GM18505 (cell line): Measurements from ENCODE around the gene CD72.
A peak's percentile ranks its signal among the peaks of the same experiment; 100 is the strongest.
"Not testable (repeated sequence)": the region's sequence is repeated elsewhere in the genome, so short reads cannot be mapped to it uniquely, and the experiment has no call there.

Experiments
- ATAC-seq: cut with Tn5 transposase; IDR thresholded peaks from one replicate; pipeline ENCODE4 v1.9.1; 2021; ENCODE audit not compliant: unreplicated experiment
- POLR2A ChIP-seq: IDR thresholded peaks from 4 replicates; pipeline ENCODE4 v1.6.1; 2011; ENCODE audit warnings: borderline replicate concordance; ENCODE audit not compliant: insufficient read depth, insufficient read length; ENCODE audit errors: extremely low read depth

Gene CD72

DNA sequence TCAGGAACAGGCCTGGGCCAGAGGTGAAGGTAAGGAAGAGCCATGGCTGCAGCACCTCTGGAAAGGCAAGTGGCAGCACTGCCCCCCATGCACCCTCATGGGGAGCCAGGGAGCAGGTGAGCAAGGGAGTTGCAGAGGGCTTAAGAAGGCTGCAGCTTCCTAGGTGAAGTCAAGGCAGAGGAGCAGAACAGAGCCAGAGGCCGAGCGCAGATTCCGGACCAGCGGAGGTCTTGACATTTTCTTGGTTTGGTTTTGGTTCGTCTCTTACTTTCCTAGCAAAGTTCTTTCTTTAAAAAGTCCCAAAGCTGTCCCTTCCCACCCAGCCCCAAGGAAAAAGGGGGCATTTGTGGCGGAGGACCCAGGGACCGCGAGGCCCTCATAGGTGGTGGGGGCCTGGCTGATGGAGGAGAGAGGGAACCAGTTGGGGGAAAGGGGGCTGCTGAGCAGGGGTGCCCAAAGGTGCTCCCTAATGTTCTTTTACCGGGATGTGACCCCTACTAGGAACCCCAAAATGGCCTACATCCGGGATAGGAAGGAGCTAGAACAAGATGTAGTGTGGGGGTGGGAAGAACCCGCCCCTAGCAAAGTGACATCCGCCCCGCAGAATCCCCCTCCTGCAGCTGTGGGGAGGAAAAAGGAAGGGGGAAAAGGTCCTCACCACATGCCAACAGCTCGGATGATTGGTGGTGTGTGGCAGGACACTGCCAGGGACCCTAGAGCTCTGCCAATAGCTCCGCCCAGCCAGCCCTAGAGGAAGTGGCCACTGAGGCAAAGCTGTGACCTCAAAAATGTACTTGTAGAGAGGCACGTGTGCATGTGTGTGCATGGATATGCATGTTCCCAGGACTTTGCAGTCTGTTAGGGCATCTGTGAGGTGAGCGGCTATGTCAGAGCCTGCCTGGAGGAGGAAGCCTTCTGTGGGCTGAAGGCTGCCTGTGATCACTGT, 914 bp upstream of the CD72 start:
- peak; percentile 51 for TF ChIP-seq POLR2A

DNA sequence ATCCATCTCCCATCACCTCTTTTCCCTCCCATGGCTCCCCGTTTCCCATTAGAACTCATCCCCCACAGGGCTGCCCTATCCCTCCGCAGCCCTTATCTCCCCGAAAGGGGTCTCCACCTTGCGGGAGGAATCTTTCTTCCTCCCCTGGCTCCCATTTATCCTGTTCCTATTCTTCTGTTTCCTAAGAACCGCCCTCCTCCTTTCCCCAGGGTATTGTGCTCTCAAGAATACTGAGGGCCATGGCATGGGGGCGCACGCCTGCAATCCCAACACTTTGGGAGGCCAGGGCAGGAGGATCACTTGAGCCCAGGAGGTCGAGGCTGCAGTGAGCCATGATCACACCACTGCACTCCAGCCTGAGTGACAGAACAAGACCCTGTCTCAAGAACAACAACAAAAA, 665 bp downstream of the CD72 start:
- ATAC-seq: no peak
- TF ChIP-seq POLR2A: no peak

More for the DNA sequence above, 914 bp upstream of the CD72 start:
- peak; percentile 53 for ATAC-seq

DNA sequence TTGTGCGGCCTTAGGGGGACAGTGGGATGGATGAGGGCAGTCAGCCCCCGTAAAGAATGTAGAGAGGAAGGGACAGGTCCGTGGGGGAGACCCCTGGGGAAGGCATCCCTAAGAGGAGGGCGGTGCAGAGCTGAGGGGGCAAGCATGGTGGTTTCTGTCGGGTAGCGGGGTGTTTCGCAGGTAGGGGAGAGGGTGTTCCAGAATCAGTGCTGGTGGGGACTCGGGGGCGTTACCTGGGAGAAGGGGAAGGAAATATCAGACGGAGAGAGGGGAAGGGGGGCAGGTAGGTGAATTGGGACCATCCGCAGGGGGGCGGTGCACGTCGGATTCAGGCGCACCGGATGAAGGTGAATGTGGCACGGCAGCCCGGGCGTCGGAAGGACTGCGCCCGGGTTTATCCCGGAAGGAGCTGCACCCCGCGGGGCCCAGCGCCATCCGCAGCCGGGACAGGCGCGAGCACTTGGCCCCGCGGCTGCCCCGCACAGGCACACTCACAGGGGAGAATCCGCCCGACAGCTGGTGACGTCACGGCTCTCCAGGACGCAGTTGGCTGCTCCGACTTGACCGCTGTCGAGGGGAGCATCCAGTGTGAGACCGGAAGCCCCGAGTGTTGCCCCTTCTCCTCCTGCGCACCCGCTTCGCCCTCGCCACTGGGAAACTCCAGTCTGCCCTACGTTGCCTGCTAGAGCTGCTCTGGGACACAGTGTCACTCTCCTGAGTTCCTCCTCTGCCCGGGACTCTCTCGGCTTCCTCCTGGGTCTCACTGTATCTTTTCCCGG, 1.3 kb downstream of the CD72 start:
- no peak for ATAC-seq
- peak; percentile 79 for TF ChIP-seq POLR2A

DNA sequence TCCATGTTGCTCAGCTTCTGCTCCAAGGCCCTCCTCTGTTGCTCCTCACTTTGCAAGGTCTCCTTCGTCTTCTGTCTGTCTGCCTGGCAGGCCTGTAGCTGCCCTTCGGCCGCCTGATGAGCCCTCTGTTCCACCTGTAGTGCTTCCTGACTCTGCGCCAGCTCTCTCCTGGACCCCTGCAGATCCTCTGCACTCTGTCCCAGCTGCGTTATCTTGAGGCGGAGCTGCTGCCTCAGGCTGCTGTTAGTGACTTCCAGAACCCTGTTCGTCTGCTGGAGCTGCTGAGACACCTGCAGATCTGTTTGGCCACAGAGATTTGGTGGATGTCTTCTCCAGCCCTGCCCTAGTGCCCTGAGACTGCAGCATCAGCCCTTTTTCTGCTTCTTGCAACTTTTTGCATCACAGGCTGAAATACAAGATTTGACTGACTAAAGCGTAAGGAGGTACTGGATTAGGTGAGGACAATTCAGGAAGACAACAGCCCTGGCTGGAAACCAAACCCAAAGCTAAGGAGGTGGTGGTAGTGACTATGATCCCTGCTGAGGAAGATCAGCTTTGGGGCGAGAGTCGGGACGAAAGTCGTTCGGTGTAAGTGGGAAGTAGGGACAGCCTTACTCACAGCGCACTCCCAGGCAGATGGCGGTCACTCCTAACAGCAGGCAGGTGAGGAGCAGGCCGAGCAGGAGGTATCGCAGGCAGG, 2.1 kb downstream of the CD72 start:
- no peak for TF ChIP-seq POLR2A
- ATAC-seq: no peak

DNA sequence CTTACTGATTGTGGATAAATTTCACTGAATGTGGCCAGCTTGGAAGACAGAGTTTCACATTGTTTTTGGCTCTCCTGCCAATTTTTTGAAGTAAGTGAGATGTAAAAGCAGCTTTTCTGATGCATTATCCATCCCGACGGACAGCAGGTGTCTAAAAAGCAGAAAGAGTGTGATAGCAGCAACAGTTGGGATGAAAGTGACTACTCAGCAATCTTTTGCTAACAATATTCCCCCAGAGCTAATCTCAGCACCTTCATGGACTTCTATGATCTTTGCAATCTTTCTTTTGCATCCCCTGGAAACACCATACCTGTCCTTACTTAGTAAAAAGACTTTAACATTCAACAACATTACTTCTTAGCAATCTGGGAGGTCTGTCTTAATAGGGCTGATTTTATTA, 5.4 kb downstream of the CD72 start:
- no peak for ATAC-seq
- TF ChIP-seq POLR2A: no peak

DNA sequence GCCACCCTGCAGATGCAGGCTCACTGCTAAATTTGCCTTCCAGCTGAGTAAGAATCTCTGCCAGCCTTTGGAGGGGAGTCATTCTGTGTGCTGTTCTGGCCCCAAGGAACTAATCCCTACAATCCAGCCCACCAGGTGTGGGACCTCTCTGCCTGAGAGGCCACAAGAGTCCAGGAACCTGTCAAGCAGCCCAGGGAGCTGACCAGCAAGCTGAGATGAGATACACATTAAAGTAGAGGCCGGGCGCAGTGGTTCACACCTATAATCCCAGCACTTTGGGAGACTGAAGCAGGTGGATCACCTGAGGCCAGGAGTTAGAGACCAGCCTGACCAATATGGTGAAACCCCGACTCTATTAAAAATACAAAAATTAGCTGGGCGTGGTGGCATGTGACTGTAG, 6.1 kb downstream of the CD72 start:
- ATAC-seq: not testable (repeated sequence)

DNA sequence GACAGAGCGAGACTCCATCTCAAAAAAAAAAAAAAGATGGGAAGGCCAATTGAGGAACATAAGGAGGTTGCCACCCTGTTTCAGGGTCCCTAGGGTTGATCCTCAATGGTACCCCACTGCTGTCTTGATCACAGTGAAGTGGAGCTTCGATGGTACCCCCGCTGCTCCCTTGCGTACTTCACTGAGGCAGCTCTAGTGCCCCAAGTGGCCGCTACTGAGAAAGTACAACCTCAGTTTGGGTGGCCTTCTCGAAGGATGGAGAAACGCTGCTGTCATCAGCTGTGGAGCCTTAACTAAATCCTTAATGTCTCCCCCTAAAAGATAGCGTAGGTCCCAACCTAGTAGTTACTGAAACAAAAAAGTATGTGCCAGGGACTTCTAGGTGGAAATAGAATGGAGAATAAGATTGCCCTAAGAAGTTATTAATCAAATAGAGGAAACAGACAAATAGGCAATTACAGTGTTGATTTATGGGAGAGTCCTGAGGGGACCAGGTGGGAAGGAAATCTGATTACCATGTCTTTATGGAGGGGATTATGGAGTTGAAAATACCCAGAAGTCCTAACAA, 6.9 kb downstream of the CD72 start:
- ATAC-seq: no peak

DNA sequence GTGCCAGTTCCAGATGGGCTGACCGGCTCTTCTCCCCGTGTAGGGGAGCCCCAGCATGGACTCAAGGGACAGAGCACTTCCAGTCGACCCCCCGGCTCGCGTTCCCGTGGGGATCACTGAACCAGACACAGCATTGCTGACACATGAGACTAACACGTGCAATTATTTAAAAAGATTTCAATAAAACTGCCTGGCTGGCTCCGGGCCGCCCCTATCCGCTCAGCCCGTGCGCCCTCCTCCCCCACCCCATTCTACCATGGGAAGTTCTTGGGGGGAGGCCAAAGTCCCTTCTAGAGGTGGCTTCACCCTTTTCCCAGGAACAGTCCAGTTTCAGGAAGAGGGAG, 8.4 kb downstream of the CD72 start:
- ATAC-seq: no peak
- TF ChIP-seq POLR2A: no peak

More for the DNA sequence above, 6.9 kb downstream of the CD72 start:
- no peak for TF ChIP-seq POLR2A

DNA sequence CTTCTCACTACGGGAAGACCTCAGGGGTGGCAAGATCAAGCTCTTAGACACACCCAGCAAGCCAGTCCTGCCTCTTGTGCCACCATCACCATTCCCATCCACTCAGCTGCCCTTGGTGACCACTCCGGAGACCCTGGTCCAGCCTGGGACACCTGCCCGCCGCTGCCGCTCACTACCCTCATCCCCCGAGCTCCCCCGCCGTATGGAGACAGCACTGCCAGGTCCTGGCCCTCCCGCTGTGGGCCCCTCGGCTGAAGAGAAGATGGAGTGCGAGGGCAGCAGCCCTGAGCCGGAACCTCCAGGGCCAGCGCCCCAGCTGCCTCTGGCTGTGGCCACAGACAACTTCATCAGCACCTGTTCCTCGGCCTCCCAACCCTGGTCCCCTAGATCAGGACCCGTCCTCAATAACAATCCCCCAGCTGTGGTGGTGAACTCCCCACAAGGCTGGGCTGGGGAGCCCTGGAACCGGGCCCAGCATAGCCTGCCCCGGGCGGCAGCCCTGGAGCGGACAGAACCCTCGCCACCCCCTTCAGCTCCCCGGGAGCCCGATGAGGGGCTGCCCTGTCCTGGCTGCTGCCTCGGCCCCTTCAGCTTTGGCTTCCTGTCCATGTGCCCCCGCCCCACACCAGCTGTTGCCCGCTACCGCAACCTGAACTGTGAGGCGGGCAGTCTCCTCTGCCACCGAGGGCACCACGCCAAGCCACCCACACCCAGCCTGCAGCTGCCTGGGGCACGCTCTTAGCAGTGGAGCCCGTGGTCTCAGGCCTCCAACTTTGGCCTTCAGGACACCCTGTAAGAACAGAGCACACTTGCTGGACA, 9.0 kb downstream of the CD72 start:
- ATAC-seq: no peak
- TF ChIP-seq POLR2A: no peak

DNA sequence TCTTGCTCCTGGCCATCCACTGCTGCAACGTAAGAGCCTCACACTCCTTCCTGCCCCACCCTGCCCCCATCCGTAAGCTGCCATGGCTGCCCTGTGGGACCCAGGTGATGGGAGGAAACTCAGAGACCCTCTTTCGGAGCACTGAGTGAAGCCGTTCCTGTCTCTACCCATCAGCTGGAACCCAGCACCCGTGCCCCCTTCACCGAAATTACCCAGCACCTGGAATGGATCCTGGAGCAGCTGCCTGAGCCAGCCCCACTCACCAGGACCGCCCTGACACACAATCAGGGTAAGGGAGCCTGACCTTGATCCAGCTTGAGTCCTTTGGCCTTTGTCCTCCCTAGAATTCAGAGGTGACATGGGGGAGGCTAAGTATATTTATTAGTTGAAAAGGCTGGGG, 10.0 kb downstream of the CD72 start:
- ATAC-seq: no peak
- TF ChIP-seq POLR2A: no peak

DNA sequence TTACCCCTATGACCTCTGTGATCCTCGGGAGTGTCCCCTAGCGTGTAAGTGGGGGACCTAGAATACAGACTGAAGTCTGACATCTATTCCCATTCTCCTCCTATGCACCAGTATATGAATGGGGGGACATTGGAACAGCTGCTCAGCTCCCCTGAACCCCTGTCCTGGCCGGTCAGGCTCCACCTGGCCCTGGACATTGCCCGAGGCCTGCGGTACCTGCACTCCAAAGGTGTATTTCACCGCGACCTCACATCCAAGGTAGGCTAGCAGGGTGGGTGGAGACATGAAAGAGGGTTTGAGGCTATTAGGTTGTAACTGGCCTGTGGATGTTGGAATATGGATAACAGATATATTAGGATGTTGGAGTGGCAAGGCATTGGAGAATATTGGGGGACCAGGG, 11.5 kb downstream of the CD72 start:
- TF ChIP-seq POLR2A: no peak
- ATAC-seq: no peak

DNA sequence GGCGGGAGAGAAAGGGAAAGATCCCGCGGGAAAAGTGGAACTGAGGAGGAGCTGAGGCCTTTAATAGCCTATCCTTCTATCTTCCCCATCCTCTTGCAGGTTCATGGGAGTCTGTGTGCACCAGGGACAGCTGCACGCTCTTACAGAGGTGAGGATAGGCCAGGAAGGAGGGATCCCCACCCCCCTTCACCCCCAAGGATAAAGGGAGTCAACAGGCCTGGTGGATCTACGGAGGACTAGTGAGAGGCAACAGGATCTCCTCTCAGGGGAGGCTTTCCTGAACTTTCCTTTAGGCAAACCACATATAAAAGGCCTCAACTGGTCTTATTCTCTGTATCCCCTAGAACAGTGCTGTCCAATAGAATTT, 12.1 kb downstream of the CD72 start:
- ATAC-seq: no peak
- TF ChIP-seq POLR2A: no peak

DNA sequence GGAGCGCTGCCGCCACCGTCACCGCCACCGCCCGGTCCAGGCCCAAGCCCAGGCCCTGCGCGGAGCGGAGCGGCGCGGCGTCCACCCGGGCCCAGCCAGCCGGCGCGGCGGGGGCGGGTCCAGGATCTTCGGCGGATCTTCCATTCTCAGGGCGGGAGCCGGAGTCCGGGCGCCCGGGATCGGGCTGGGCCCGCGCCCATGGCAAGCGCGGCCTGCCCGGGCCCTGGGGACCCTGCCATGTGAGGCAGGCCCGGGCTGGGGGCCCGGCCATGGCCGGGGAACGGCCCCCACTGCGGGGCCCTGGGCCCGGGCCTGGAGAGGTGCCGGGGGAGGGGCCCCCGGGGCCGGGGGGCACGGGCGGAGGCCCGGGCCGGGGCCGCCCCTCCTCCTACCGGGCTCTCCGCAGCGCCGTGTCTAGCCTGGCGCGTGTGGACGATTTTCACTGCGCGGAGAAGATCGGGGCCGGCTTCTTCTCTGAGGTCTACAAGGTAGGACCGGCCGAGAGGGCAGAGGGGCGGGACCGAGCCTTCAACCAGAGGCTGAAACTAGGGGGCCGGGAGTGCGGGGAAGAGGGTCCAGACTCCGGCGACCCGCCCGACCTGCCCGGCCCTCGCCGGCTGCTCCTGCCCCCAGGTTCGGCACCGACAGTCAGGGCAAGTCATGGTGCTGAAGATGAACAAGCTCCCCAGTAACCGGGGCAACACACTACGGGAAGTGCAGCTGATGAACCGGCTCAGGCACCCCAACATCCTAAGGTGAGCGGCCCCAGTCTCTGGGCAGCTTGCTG, 12.7 kb downstream of the CD72 start:
- TF ChIP-seq POLR2A: peak; percentile 34
- ATAC-seq: peak; percentile 15
